Stomach (tissue), 9 donors: Measurements from ENCODE around the gene ARL15. TPM values are rescaled to one million over a fixed set of nuclear protein-coding genes. Genes with fewer than 3 reads are reported as not detected.

Source experiments
- DNase-seq, 2 donors: peaks; one replicate each; pipeline versions ENCODE4 v3.0.0 to v3.0.0-alpha.2; 2013 to 2019
- H3K27ac ChIP-seq, 5 donors: fragments of 200-600 bp in 4 of 5; sonication (generic) in 4 of 5; one replicate each; pipeline ENCODE4 v1.5.1; 2013 to 2019; ENCODE audit warnings: mild to moderate bottlenecking in 1 of 5, moderate library complexity in 1 of 5
- H3K27me3 ChIP-seq, 3 donors: fragments of 200-600 bp; sonication (generic); one replicate each; pipeline ENCODE4 v1.5.1; 2017 to 2019; ENCODE audit warnings: mixed run types in 1 of 3
- H3K36me3 ChIP-seq, 4 donors: fragments of 200-600 bp; sonication (generic); 1 replicate in 3 of 4; 2 replicates in 1 of 4; pipeline ENCODE4 v1.5.1; 2016 to 2019
- H3K4me1 ChIP-seq, 4 donors: fragments of 200-600 bp; sonication (generic); one replicate each; pipeline ENCODE4 v1.5.1; 2016 to 2019
- H3K4me3 ChIP-seq, 4 donors: fragments of 200-600 bp; sonication (generic) in 3 of 4; one replicate each; pipeline ENCODE4 v1.5.1; 2016 to 2019; ENCODE audit warnings: mild to moderate bottlenecking in 1 of 4
- H3K9me3 ChIP-seq, 4 donors: fragments of 200-600 bp; sonication (generic); one replicate each; pipeline ENCODE4 v1.5.1; 2016 to 2019
- CTCF ChIP-seq, 7 experiments: fragments of 450-650 bp in 4 of 7; fragments of 200-600 bp in 3 of 7; sonication (generic) in 3 of 7; IDR thresholded peaks; one replicate each; pipeline ENCODE4 v1.5.1; 2016 to 2019; ENCODE audit warnings: antibody characterized with exemption in 7 of 7, control low read depth in 2 of 7, mild to moderate bottlenecking in 1 of 7
- EP300 ChIP-seq: sonication (generic); formaldehyde crosslinking; IDR thresholded peaks from one replicate; pipeline ENCODE4 v1.6.1; 2017; ENCODE audit warnings: antibody characterized with exemption
- POLR2A ChIP-seq, 4 donors: fragments of 450-650 bp; IDR thresholded peaks; one replicate each; pipeline ENCODE4 v1.6.1; 2016; ENCODE audit warnings: antibody characterized with exemption in 4 of 4, control low read depth in 2 of 4, mild to moderate bottlenecking in 1 of 4, moderate library complexity in 1 of 4
- POLR2AphosphoS5 ChIP-seq, 3 donors: sonication (generic); formaldehyde crosslinking; IDR thresholded peaks; one replicate each; pipeline ENCODE4 v1.6.1; 2016; ENCODE audit warnings: antibody characterized with exemption in 3 of 3
- WGBS, 5 donors: extraction: QIAGEN DNeasy Blood & Tissue Kit in 3 of 5; methylation state at CpG; one replicate each; pipeline versions ENCODE4 v1.1.5 to v1.1.7; 2013 to 2018; 5-methylcytosine and 5-hydroxymethylcytosine counted together
- intact Hi-C: fragments of 100-400 bp; cut with DNase I; formaldehyde crosslinking; loops from one replicate; pipeline ENCODE4 v1.15.1; 2023; ENCODE audit warnings: low total_unique reads
- polyA plus RNA-seq, 3 donors: library from polyadenylated mRNA; stranded (reverse); fragments of 200-250 nt; gene quantifications; one replicate each; pipeline ENCODE4 v1.2.3, GENCODE V29; 2013
- total RNA-seq, 5 donors: library from RNA; depleted of rRNA; stranded (reverse); fragments of >200 nt; gene quantifications; one replicate each; pipeline versions ENCODE4 v1.1.0 to v1.2.3, GENCODE V29; 2014 to 2016
- donor health status: healthy with polysubstance abuse.
- donor health status: Bipolar disorder and iron deficiency.
- donor health status: healthy.

ARL15 gene
- total and polyA plus RNA-seq, 8 donors: 1.7 to 72.7 (median 12.6) TPM

- Histone ChIP-seq H3K9me3 (no peaks in the 10 kb centered on the region), H3K27me3 (no peaks in the 10 kb centered on the region), H3K4me3 (no peak overlapping the region), H3K36me3 (no peaks in the 10 kb centered on the region), H3K4me1 (no peaks in the 10 kb centered on the region), H3K27ac (no peak overlapping the region)
- DNase-seq: peak in 1 of 2 donors; percentile 26
- WGBS, 5 donors: 46 to 75% (median 54%) methylated on average over 7 of the region's 7 CpGs
- intact Hi-C loops: no loop called here
- TF ChIP-seq CTCF (IDR thresholded peaks at IDR 0.05) (no peak), POLR2AphosphoS5 (IDR thresholded peaks at IDR 0.05) (no peak), EP300 (no peak), POLR2A (IDR thresholded peaks at IDR 0.05) (no peak)
These were observed 365.4 kb downstream of the ARL15 start for GRCh38 chr5:53944981-53945380.

- DNase-seq: no peak
- no peaks in the 10 kb centered on the region for H3K4me1 ChIP-seq
- H3K36me3 ChIP-seq: peaks cover 0 to 5% (median 0%) of the 10 kb centered on the region in 4 donors
- TF ChIP-seq POLR2A (IDR thresholded peaks at IDR 0.05): no peak
- TF ChIP-seq POLR2AphosphoS5 (IDR thresholded peaks at IDR 0.05): no peak
- no peak for TF ChIP-seq CTCF (IDR thresholded peaks at IDR 0.05)
- TF ChIP-seq EP300: no peak
- WGBS, 5 donors: 95 to 100% (median 100%) methylated on average over 1 of the region's 1 CpG
- no peaks in the 10 kb centered on the region for H3K27me3 ChIP-seq
- no peak overlapping the region for H3K27ac ChIP-seq
- no peaks in the 10 kb centered on the region for H3K9me3 ChIP-seq
- intact Hi-C loops: no loop called here
- no peak overlapping the region for H3K4me3 ChIP-seq
These were observed 366.4 kb downstream of the ARL15 start for GRCh38 chr5:53943938-53944337.

GRCh38 chr5:53942724-53943123 lies 367.6 kb downstream of the ARL15 start:
- intact Hi-C loops: no loop called here
- WGBS, 5 donors: 89 to 95% (median 92%) methylated on average over 6 of the region's 6 CpGs
- TF ChIP-seq POLR2AphosphoS5 (IDR thresholded peaks at IDR 0.05) (no peak), POLR2A (IDR thresholded peaks at IDR 0.05) (no peak), EP300 (no peak), CTCF (IDR thresholded peaks at IDR 0.05) (no peak)
- Histone ChIP-seq H3K36me3 (peaks cover 0 to 5% (median 0%) of the 10 kb centered on the region in 4 donors), H3K4me1 (no peaks in the 10 kb centered on the region), H3K9me3 (no peaks in the 10 kb centered on the region), H3K27ac (no peak overlapping the region), H3K27me3 (no peaks in the 10 kb centered on the region), H3K4me3 (no peak overlapping the region)
- peak in 1 of 2 donors; percentile 53 for DNase-seq

GRCh38 chr5:53940921-53941320 lies 369.5 kb downstream of the ARL15 start:
- Histone ChIP-seq H3K9me3 (no peaks in the 10 kb centered on the region), H3K36me3 (peaks cover 0 to 5% (median 0%) of the 10 kb centered on the region in 4 donors), H3K4me3 (no peak overlapping the region), H3K27ac (no peak overlapping the region), H3K27me3 (no peaks in the 10 kb centered on the region), H3K4me1 (peaks cover 0 to 15% (median 3%) of the 10 kb centered on the region in 4 donors)
- intact Hi-C loops: no loop called here
- 66 to 94% (median 77%) methylated on average over 1 of the region's 1 CpG for WGBS, 5 donors
- TF ChIP-seq POLR2A (IDR thresholded peaks at IDR 0.05) (no peak), POLR2AphosphoS5 (IDR thresholded peaks at IDR 0.05) (no peak), CTCF (IDR thresholded peaks at IDR 0.05) (no peak), EP300 (no peak)
- DNase-seq: no peak
